GM18517 (cell line): ENCODE measurements around the gene GAK.

Source experiments
- ATAC-seq: cut with Tn5 transposase; IDR thresholded peaks from one replicate; pipeline ENCODE4 v1.9.1; 2021; ENCODE audit warnings: mild to moderate bottlenecking, moderate library complexity; ENCODE audit not compliant: unreplicated experiment

The GAK gene

DNA sequence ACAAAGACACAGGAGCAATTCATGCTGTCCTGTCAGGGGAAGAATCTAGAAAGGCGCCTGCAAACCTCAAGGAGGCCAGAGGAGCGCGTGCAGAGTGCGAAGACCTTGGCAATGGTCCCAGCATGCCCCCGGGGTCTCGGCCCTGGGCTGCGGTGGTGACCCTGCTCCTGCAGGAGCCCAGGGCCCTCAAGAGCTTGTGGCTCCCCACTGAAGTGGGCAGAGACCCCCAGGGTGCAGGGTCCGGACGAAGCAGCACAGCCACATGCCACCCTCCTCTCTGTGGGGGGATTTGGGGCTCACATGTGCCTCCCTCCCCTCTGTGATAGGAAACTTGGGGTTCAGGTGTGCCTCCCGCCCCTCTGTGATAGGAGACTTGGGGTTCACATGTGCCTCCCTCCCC is 39.3 kb downstream of the GAK start:
- no peak for ATAC-seq

GRCh38 chr4:891747-892146 is 40.4 kb downstream of the GAK start:
- ATAC-seq: no peak

GRCh38 chr4:890036-890695 is 42.0 kb downstream of the GAK start:
- ATAC-seq: no peak

GRCh38 chr4:889516-889915 is 42.6 kb downstream of the GAK start:
- ATAC-seq: no peak

DNA sequence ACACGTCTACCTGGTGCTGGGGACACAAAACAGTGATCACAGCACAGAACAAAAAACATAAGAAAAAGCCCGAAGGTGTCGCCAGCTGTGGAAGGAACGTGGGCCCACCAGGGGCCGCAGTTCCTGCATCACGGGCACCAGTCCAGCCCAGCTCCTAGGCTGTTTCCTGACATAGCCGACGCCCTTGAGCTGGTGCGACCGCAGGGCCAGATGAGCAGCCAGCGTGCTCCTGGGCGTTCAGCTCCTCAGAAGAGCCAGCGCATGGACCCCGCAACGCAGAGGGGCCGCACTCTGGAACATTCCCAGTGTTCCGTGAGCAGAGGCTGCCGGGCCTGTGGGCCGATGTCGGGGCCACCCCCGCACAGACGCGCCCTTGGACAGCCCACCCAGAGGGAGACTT is 44.1 kb downstream of the GAK start:
- ATAC-seq: no peak

DNA sequence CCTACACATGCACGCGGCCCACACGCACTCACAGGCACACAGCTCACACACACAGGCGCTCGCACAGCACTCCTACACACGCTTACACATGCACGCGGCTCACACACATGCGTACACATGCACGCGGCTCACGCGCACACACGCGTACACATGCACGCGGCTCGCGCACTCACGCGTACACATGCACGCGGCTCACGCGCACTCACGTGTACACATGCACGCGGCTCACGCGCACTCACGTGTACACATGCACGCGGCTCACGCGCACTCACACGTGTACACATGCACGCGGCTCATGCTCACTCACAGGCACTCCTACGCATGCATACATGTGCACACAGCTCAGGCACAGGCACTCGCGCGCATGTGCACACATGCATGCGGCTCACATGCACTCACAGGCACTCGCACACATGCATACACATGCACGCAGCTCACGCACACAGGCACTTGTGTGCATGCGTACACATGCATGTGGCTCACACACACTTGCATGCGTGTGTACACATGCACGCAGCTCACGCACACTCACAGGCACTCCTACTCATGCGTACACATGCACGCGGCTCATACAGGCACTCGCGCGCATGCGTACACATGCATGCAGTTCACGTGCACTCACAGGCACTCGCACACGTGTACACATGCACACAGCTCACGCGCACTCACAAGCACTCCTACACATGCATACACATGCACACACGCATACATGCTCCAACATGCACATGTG is 44.9 kb downstream of the GAK start:
- no peak for ATAC-seq

GRCh38 chr4:886244-886643 is 45.9 kb downstream of the GAK start:
- ATAC-seq: no peak

GRCh38 chr4:885353-885752 is 46.8 kb downstream of the GAK start:
- ATAC-seq: no peak

DNA sequence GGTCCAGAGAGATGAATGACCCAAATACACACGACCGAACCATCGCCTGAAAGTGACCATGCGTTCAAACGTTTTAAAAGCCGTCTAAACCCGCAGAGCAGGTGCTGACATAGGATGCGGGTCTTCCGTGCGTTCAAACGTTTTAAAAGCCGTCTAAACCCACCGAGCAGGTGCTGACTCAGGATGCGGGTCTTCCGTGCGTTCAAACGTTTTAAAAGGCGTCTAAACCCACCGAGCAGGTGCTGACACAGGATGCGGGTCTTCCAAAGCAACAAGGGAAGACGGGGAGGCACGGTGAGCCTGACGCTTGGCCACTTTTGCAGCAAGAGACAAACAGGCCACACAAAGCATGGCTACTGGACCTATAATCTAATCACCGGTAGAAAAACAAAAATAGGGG is 47.2 kb downstream of the GAK start:
- no peak for ATAC-seq

GRCh38 chr4:884259-884658 is 47.9 kb downstream of the GAK start:
- no peak for ATAC-seq

- no peak for ATAC-seq
Observed at GRCh38 chr4:883377-884095, 48.6 kb downstream of the GAK start.

DNA sequence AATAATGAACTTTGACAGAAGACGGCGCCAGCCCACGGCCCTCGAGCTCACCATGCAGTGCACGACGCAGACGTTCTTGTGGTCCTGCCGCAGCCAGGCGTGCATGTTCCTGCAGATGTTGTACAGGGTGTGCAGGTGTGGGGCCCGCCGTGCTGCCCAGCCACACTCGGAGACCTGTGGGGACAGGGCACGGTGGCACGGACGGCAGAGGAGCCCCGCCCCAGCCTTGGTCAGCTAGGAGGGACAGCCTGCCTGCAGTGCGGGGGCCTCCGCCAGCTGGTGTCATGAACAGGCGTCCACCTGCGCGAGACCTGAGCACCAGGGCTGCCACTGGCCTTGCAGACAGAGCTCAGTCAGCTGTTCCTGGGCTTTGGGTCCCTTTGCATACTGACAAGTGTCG is 49.5 kb downstream of the GAK start:
- no peak for ATAC-seq

DNA sequence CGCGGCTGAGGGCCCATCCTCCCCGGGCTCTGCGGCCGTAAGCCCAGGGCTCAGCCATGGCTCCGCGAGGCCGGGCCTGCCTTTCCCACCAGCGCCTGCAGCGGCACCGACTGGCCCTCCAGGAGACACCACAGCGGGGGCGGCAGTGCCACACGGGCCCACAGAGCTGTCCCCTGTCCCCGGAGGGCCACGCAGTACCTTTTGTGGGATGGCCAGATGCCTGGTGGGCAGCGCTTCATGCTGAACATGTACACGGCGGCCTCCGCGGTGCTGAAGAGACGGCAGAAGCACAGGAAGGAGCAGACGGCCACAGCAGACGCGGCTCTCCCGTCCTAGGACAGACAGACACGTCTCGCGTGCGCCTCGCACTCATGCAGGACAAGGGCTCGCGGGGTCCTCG is 50.4 kb downstream of the GAK start:
- no peak for ATAC-seq

DNA sequence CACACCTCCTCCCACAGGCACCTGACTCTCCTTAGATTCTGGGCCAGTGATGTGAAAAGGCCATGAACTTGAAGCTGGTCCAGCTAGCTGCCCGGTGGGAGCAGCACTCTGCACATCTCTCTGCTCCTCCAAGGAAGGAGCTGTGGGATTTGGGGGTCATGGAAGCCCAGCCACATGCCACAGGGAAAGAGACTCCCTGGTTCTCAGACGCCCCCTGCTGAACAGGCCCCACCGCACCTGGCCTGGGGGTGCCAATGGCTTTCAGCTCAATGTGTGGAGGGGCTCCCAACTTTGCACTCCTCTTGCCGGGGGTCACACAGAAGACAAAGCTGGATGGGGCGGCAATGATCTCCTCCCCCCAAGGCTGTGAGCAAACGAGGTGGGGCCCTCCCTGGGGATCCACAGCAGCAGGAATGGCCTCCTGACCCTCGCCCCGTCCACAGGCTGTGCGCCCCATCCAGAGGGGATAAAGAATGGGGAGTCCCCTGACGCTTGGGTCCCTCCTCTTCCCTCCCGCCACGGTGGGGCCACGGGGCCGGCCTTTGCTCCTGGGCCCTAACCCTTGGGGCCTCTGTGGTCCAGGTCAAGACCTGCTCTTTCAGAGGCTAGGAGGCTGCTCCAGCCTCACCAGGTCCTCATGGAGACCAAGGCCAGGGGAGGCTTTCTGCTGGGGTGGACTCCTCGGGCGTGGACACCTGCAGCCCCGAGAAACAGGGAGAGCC is 51.3 kb downstream of the GAK start:
- no peak for ATAC-seq

- no peak for ATAC-seq
Observed at GRCh38 chr4:879729-880077, 52.4 kb downstream of the GAK start.

GRCh38 chr4:878796-879728 is 53.1 kb downstream of the GAK start:
- no peak for ATAC-seq

GRCh38 chr4:877502-877901 is 54.6 kb downstream of the GAK start:
- ATAC-seq: no peak

- ATAC-seq: no peak
Observed at GRCh38 chr4:876780-877179, 55.3 kb downstream of the GAK start.

DNA sequence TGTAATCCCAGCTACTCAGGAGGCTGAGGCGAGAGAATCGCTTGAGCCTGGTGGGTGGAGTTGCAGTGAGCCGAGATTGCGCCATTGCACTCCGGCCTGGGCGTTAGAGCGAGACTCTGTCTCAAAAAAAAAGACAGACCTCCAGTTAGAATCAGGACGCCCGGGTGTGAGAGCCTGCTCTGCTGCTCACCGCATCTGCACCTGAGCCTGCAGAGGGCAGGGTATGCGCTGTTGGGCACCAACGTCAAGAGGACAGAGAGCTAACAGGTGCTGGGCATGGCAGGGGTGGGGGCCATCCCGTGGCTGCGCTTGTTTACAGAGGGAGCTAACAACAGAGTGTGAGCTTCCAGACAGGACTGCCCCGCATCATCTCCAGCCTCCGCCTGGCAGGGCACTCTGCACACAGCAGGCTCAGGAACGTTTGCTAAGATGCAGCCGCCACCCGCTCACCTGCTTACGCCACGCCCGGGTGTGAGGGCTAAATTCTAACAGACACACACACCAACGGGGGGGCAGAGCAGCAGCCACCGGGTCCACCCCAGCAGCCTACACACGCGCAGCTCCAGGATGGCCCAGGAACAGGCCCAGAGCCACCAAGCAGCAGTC is 56.2 kb downstream of the GAK start:
- ATAC-seq: no peak
